ENCODE data around the gene KSR2.
A peak's percentile ranks its signal among the peaks of the same experiment; 100 is the strongest.
"Not testable (repeated sequence)": the region's sequence is repeated elsewhere in the genome, so short reads cannot be mapped to it uniquely, and the experiment has no call there.

The KSR2 gene

GRCh38 chr12:117968826-117969659 lies at the start of gene KSR2:
KSR2 (minus strand) TSS chr12:117968990; CDS start chr12:117968255, 735 bp downstream.
- peak; percentile 51 to 70 for ATAC-seq

DNA sequence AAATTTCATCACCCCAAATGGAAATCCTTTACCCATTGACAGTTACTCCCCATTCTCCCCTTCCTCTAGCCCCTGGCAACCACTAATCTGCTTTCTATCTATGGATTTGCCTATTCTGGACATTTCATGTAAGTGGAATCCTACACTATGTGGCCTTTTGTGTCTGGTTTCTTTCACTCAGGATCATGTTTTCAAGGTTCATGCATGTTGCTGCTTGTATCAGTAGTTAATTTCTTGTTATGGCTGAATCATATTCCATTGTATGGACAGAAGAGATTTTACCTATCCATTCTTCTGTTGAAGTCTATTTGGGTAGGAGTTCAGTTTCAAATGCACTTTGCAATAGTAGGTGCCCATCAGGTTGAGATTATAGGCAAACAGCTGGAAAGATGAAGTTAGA lies 49.1 kb upstream of the KSR2 start:
- ATAC-seq = no peak

GRCh38 chr12:118016424-118017264 lies 47.9 kb upstream of the KSR2 start, which contains the start of gene RFC5:
RFC5 (plus strand) TSS chr12:118016703; CDS start chr12:118016828, 125 bp downstream.
- ATAC-seq = peak; percentile 97 to 98

- ATAC-seq = no peak
Observed at GRCh38 chr12:118015944-118016343, 47.2 kb upstream of the KSR2 start.

GRCh38 chr12:118015306-118015705 lies 46.5 kb upstream of the KSR2 start:
- ATAC-seq = no peak

GRCh38 chr12:118013283-118013682 lies 44.5 kb upstream of the KSR2 start:
- ATAC-seq = no peak

- ATAC-seq = no peak
Observed at GRCh38 chr12:118011961-118012360, 43.2 kb upstream of the KSR2 start.

- ATAC-seq = no peak
Observed at GRCh38 chr12:118011377-118011776, 42.6 kb upstream of the KSR2 start.

DNA sequence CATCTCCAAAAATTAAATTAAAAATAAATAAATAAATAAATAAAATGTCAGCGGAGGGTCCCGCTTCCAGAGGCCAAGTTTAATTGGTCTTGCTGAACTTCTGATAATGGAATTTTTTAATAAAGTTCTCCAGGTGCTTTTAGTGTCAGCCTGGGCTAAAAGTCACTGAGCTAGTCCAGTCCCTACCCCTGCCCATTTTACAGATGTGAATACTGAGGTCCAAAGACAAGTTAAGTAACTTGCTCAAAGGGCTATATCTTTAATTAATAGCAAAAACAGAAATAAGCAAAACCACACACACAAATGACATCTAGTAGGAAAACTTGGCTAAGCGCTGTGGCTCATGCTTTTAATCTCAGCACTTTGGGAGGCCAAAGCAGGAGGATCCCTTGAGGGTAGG lies 42.1 kb upstream of the KSR2 start:
- ATAC-seq = no peak

DNA sequence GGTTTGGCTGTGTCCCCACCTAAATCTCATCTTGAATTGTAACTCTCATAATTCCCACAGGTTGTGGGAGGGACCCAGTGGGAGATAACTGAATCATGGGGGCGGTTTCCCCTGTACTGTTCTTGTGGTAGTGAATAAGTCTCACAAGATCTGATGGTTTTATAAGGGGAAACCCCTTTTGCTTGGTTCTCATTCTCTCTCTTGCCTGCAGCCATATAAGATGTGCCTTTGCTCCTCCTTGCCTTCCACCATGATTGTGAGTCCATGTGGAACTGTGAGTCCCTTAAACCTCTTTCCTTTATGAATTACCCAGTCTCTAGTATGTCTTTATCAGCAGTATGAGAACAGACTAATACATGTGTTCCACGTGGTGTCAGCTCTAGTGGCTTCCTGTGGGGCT lies 31.0 kb upstream of the KSR2 start:
- not testable (repeated sequence) for ATAC-seq

DNA sequence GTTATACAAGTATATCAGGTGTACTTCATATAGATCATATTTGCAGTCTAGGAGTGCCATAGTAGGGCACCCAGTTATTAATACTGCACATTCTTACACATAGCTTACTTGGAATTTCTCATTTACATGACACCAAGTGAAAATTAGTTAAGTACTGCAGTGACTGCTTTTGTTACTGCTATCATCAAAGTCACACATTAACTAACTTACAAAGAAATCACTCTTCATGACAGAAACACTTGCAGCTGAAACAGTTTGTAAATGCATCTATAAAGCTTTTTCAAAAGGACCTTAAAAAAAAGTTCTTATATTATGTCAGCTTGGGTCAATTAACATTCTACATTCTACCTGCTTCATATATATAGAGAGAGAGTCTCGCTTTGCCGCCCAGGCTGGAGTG lies 29.9 kb upstream of the KSR2 start:
- no peak for ATAC-seq

DNA sequence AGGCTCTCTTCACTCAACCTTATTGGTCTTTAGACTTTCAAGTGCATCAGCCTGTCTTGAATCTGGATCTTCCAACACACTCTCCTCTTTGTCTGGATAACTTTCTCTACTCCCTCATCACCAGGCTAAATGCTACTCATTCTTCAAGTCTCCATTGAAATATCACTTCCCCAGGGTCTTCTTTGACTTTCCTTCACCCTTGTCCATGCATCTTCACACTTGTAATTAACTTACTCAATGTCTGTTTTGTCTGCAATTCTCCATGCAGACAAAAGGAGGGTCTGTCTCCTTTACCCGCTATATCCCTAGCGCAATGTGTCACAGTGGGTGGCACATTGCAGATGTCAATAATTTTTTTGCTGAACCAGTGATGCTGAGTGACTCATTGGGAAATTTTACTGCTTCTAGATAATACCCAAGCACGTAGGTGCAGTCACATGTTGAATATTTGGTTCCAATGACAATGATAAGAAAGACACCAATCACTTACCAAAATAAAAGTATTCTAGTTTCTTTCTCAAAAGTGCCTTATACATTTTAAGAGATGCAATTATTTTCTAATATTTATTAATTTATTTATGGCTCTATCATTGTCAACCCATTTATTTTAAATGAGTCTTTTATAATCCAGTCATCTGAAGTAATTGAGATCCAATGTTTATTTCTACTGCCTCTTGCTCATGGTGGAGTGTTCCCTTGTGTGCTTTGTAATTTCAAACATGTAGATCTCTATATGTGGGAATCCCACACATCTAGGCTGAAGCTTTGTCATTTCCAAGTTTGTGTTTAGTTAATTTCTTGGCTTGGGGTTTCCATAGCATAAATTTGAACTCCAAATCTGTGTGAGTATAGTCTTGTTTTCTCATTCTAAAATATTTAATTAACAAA lies 26.0 kb upstream of the KSR2 start:
- peak; percentile 68 to 73 for ATAC-seq

- no peak for ATAC-seq
Observed at GRCh38 chr12:117986705-117987469, 18.1 kb upstream of the KSR2 start.

GRCh38 chr12:117985182-117985581 lies 16.4 kb upstream of the KSR2 start:
- ATAC-seq = no peak

DNA sequence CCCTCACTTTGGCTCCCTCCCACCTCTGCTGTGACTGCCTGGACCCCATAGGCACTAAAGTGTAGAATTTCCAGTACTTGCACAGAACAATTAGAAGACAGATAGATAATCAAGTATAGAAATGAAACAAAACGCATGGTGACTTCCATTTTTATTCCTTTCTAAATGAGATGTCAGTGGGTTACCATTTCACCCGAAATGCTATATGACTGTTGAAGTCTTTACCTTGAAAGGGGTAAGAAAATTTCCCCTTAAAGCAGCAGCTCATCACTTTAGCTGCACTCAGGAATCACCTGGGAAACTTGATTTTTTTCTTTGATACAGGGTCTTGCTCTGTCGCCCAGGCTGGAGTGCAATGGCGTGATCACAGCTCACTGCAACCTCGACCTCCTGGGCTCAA lies 12.5 kb upstream of the KSR2 start:
- ATAC-seq = no peak

- no peak for ATAC-seq
Observed at GRCh38 chr12:117980616-117981015, 11.8 kb upstream of the KSR2 start.

GRCh38 chr12:117977373-117977772 lies 8.6 kb upstream of the KSR2 start:
- no peak for ATAC-seq

DNA sequence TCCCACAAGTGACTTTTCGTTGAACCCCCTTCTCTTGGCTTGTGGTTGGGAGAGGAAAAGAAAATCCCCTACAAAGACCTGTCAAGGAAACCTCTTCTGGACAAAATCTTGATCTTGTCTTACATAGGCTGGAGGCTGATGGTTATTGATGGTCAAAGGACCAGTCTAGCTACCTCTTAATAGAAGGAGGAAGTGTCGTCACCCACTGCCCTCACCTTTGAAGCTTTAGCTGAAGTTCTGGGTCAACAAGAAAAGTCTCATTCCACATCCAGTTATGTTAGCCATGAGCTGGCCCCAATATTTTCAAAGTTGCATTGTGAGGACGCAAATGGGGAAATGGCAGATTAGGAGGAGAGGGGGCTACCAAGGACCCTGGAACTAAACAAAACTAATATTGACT lies 6.2 kb upstream of the KSR2 start:
- ATAC-seq = no peak

DNA sequence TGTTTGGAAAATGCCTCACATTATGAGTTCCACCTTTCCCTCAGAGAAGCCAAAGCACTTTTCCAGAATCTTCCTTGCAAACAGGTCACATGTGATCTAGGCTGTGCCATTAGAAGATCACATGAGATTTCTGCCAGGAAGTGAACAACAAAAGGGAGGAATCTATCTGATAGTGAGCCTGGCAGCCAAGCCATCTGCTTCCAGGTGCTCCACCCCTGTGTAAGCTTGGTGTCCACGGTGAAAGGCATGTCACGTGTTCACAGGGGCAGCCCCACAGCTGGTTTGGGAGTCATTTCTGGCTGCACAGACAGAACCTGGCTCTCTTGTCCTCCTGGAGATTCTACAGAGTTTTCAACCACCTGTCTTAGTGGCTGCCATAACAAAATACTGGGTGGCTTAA lies 3.5 kb upstream of the KSR2 start:
- no peak for ATAC-seq

GRCh38 chr12:117970334-117970733 lies 1.5 kb upstream of the KSR2 start:
- ATAC-seq = no peak

DNA sequence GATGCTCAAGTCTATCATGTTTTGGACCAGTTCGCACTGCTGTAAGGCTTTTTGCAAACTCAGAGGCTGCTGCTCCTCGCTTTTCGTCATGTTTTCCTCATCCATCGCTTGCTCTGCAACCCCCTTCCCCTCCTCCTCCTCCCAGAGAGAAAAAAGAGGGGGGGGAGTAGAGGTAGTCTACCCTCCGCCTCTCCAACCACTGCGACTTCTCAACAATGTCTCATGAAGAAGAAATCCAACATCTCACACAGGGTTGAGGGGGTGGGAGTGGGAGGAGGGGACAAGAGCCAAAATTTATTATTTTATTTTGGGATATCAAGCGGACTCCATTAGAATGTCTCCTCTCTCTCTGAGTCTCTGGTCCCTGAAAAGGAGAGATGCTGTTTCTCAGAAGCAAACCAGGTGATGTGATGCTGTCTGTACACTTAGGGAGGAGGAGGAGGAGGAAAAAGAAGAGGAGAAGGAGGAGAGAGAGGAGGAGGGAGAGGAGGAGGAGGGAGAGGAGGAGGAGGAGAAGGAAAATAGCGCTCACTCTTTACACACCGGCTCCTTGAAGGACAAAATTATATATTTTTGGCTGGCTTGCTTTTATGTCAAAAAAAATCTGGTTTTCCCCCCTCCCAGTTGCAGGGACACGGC lies 520 bp downstream of the KSR2 start:
- no peak for ATAC-seq

All from activated CD4-positive, CD25-positive, alpha-beta regulatory T cell treated with anti-CD3 and anti-CD28 coated beads, Interleukin-2, amount 50 U/mL, for 24 hours (primary cell).